SU-DHL-6 (cell line): ENCODE results near the gene CHCHD3.

Experiments
- H2AFZ ChIP-seq: fragments of 200-600 bp; sonication (generic); 2 replicates; pipeline ENCODE4 v1.6.1; 2014; ENCODE audit warnings: low read depth, mild to moderate bottlenecking, moderate library complexity, mixed read lengths, antibody characterized with exemption, low read length; ENCODE audit not compliant: severe bottlenecking
- H3F3A ChIP-seq: fragments of 200-600 bp; shearing (Covaris generic); 2 replicates; pipeline ENCODE4 v1.6.0; 2016; ENCODE audit warnings: antibody characterized with exemption, mild to moderate bottlenecking; ENCODE audit not compliant: insufficient read depth
- H3K27ac ChIP-seq: fragments of 200-600 bp; sonication (generic); 2 replicates; pipeline ENCODE4 v1.5.1; 2016; ENCODE audit warnings: low read depth, mild to moderate bottlenecking, low read length, moderate library complexity, mixed read lengths
- H3K27me3 ChIP-seq: fragments of 200-600 bp; sonication (generic), shearing (Covaris generic); 2 replicates; pipeline ENCODE4 v1.6.0; 2014; ENCODE audit warnings: mild to moderate bottlenecking, low read length
- H3K36me3 ChIP-seq: fragments of 200-600 bp; sonication (generic); 2 replicates; pipeline ENCODE4 v1.6.1; 2014; ENCODE audit warnings: mild to moderate bottlenecking, low read length, mixed read lengths
- H3K4me2 ChIP-seq: fragments of 300-600, 200-600 bp; shearing (Covaris generic), sonication (generic); 2 replicates; pipeline ENCODE4 v1.6.0; 2014; ENCODE audit warnings: low read length, low read depth, mild to moderate bottlenecking; ENCODE audit not compliant: poor library complexity, severe bottlenecking
- H3K4me3 ChIP-seq: fragments of 200-600 bp; sonication (generic); 2 replicates; pipeline ENCODE4 v1.5.1; 2014; ENCODE audit warnings: antibody characterized with exemption, low read length, mild to moderate bottlenecking, mixed read lengths; ENCODE audit not compliant: insufficient read depth, poor library complexity, severe bottlenecking
- H3K79me2 ChIP-seq: fragments of 200-600 bp; sonication (generic); 2 replicates; pipeline ENCODE4 v1.6.1; 2014; ENCODE audit warnings: mild to moderate bottlenecking, low read length, moderate library complexity; ENCODE audit not compliant: insufficient read depth
- H3K9ac ChIP-seq: fragments of 200-600 bp; sonication (generic); 2 replicates; pipeline ENCODE4 v1.7.0; 2014; ENCODE audit warnings: mild to moderate bottlenecking, low read length
- H3K9me2 ChIP-seq: fragments of 200-600 bp; sonication (generic); replicated peaks from 2 replicates; pipeline ENCODE4 v1.6.1; 2014; ENCODE audit warnings: low read length; ENCODE audit not compliant: insufficient read depth
- H3K9me3 ChIP-seq: fragments of 200-600 bp; sonication (generic); 2 replicates; pipeline ENCODE4 v1.6.1; 2014; ENCODE audit warnings: low read length, mixed read lengths; ENCODE audit not compliant: insufficient read depth
- H4K20me1 ChIP-seq: fragments of 200-600 bp; sonication (generic); 2 replicates; pipeline ENCODE4 v1.6.1; 2014; ENCODE audit warnings: low read depth, mild to moderate bottlenecking, antibody characterized with exemption, low read length, moderate library complexity, mixed read lengths
- CTCF ChIP-seq: fragments of 200-600 bp; sonication (generic); IDR thresholded peaks from one replicate; pipeline ENCODE4 v1.5.1; 2017; ENCODE audit warnings: antibody characterized with exemption, mild to moderate bottlenecking, low read length, moderate library complexity; ENCODE audit not compliant: insufficient read depth, poor library complexity, severe bottlenecking
- EZH2phosphoT487 ChIP-seq: fragments of 200-600 bp; sonication (generic), shearing (Covaris generic); conservative IDR thresholded peaks from 2 replicates; pipeline ENCODE4 v1.6.1; 2018; ENCODE audit warnings: mild to moderate bottlenecking, antibody characterized with exemption, low read length, moderate library complexity, mixed read lengths

The CHCHD3 gene

GRCh38 chr7:132780822-132781221 lies 301.1 kb downstream of the CHCHD3 start:
- Histone ChIP-seq H2AFZ (no peak overlapping the region), H3K27ac (no peak overlapping the region), H3K36me3 (no peaks in the 10 kb centered on the region), H3K9me2 (no peaks in the 10 kb centered on the region), H4K20me1 (no peaks in the 10 kb centered on the region), H3K79me2 (no peaks in the 10 kb centered on the region), H3F3A (no peaks in the 10 kb centered on the region), H3K4me3 (no peak overlapping the region), H3K27me3 (no peaks in the 10 kb centered on the region), H3K4me2 (no peak overlapping the region), H3K9ac (no peak overlapping the region), H3K9me3 (no peaks in the 10 kb centered on the region)
- TF ChIP-seq CTCF (no peak), EZH2phosphoT487 (no peak)

GRCh38 chr7:132779164-132779563 lies 302.7 kb downstream of the CHCHD3 start:
- Histone ChIP-seq H3K9me3 (no peaks in the 10 kb centered on the region), H4K20me1 (no peaks in the 10 kb centered on the region), H3K27me3 (no peaks in the 10 kb centered on the region), H3K9ac (no peak overlapping the region), H3F3A (no peaks in the 10 kb centered on the region), H3K4me2 (no peak overlapping the region), H3K4me3 (no peak overlapping the region), H2AFZ (no peak overlapping the region), H3K27ac (no peak overlapping the region), H3K36me3 (no peaks in the 10 kb centered on the region), H3K9me2 (no peaks in the 10 kb centered on the region), H3K79me2 (no peaks in the 10 kb centered on the region)
- TF ChIP-seq EZH2phosphoT487 (no peak), CTCF (no peak)

- Histone ChIP-seq H3F3A (no peaks in the 10 kb centered on the region), H3K9me2 (no peaks in the 10 kb centered on the region), H3K36me3 (no peaks in the 10 kb centered on the region), H3K27ac (no peak overlapping the region), H3K9ac (no peak overlapping the region), H3K27me3 (no peaks in the 10 kb centered on the region), H4K20me1 (no peaks in the 10 kb centered on the region), H3K4me3 (no peak overlapping the region), H2AFZ (no peak overlapping the region), H3K9me3 (no peaks in the 10 kb centered on the region), H3K79me2 (no peaks in the 10 kb centered on the region), H3K4me2 (no peak overlapping the region)
- TF ChIP-seq EZH2phosphoT487 (no peak), CTCF (no peak)
Measured at GRCh38 chr7:132778761-132779160, 303.1 kb downstream of the CHCHD3 start.

GRCh38 chr7:132777956-132778355 lies 303.9 kb downstream of the CHCHD3 start:
- Histone ChIP-seq H3K9me2 (no peaks in the 10 kb centered on the region), H3K4me2 (no peak overlapping the region), H3K27me3 (no peaks in the 10 kb centered on the region), H3K9me3 (no peaks in the 10 kb centered on the region), H2AFZ (no peak overlapping the region), H3K4me3 (no peak overlapping the region), H3K9ac (no peak overlapping the region), H4K20me1 (no peaks in the 10 kb centered on the region), H3K27ac (no peak overlapping the region), H3F3A (no peaks in the 10 kb centered on the region), H3K79me2 (no peaks in the 10 kb centered on the region), H3K36me3 (no peaks in the 10 kb centered on the region)
- TF ChIP-seq CTCF (no peak), EZH2phosphoT487 (no peak)
